Dermis microvascular lymphatic vessel endothelial cell (primary cell): Measurements from ENCODE around the gene DNMT3B. TPM values are rescaled to one million over a fixed set of nuclear protein-coding genes. Genes with fewer than 3 reads are reported as not detected.
"Not testable (repeated sequence)": the region's sequence is repeated elsewhere in the genome, so short reads cannot be mapped to it uniquely, and the experiment has no call there.

Source experiments
- DNase-seq, 2 donors: peaks; one replicate each; pipeline versions ENCODE4 v3.0.0 to v3.0.0-alpha.2; 2010; ENCODE audit warnings: low read depth in 2 of 2
- total RNA-seq: library from RNA; depleted of rRNA; stranded (reverse); fragments of >200 nt; gene quantifications from 2 replicates; pipeline ENCODE4 v1.2.1, GENCODE V29; 2014

The DNMT3B gene
- 1.4 and 1.9 TPM in 2 replicates for total RNA-seq

DNA sequence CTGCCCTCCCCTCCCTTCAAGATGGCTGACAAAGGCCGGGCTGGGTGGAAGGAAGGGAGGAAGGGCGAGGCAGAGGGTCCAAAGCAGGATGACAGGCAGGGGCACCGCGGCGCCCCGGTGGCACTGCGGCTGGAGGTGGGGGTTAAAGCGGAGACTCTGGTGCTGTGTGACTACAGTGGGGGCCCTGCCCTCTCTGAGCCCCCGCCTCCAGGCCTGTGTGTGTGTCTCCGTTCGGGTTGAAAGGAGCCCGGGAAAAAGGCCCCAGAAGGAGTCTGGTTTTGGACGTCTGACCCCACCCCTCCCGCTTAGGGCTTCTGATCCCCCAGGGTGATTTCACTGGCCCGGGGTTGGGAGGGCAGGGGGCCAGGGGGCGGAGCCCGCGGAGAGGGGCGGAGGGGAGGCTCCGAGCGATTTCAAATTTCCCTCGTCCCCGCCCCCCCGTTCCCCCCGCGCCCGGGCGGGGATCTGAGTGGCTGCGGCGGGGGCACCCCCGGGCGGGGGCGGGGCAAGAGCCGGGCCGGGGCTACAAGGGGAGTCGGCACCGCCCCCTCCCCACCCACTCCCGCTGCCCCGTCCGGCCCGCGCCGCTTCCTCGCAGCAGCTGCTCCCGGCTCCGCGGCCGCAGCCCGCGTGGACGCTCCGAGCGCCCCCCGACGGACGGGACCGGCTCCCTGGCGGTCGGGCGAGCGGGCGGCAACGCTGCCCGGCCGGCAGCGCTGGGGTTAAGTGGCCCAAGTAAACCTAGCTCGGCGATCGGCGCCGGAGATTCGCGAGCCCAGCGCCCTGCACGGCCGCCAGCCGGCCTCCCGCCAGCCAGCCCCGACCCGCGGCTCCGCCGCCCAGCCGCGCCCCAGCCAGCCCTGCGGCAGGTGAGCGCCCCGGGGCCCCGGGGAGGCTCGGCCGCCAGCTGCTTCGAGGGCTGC is at the start of gene DNMT3B:
TSS of gene DNMT3B (plus strand) at position 555 of the 923 bp plus-strand sequence. CDS start 17,939 bp downstream, outside the sequence.
- DNase-seq: peak; percentile 34 to 86

DNA sequence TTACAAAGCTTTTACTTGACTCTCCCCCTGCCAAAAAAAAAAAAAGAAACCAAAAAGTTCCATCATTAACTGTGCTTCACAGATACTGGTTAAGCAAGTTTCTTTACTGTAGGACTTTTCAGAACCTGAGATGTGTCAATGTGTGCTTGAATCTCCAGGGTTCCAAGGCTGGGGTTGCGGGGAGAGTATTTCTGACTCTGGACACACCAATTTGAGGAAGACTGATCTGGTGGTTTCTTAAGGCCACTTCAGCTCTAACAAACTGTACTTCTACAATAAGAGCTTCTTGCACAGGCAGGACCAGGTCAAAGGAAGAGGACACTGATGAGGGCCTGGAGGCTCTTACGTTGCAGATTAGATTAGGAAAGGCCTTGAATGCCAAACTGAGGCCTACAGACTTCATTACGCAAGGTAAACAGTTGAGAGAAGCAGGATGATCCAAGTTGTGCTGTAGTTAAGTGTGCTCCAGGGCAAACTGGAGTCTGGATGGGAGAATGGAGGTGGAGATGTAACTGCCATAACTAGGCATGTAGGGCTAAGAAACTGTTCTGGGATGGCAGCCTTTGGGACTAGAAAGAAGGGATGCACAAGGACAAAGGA is 43.3 kb upstream of the DNMT3B start:
- DNase-seq: no peak

DNA sequence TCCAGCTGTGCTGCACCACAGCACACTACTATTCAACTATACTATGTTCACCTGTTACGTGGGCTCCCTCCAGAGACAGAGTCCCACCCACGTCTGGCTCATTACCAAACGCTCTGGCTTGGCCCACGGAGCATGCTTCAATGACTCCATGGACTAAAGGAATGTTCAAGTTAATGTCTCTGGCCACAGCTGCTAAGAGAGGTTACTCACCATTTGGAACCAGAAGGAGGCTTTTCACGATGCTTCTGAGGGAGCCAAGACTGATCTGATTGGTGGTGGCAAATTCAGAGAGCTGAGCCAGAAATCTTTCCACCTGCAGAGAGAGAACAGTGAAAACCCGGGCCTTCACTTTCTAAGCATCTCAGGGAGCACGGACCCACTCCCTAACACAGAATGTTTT is 34.5 kb upstream of the DNMT3B start:
- DNase-seq: no peak

DNA sequence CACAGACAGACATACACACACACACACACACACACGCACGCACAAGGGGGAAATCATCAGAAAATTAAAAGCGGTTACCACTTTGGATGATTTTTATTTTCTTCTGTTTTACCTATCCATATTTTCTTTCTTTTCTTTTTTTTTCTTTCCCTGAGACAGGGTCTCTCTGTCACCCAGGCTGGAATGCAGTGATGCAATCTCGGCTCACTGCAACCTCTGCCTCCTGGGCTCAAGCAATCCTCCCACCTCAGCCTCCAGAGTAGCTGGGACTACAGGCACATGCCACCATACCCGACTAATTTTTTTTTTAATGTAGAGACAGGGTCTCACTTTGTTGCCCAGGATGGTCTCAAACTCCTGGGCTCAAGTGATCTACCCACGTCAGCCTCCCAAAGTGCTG is 33.8 kb upstream of the DNMT3B start:
- not testable (repeated sequence) for DNase-seq

DNA sequence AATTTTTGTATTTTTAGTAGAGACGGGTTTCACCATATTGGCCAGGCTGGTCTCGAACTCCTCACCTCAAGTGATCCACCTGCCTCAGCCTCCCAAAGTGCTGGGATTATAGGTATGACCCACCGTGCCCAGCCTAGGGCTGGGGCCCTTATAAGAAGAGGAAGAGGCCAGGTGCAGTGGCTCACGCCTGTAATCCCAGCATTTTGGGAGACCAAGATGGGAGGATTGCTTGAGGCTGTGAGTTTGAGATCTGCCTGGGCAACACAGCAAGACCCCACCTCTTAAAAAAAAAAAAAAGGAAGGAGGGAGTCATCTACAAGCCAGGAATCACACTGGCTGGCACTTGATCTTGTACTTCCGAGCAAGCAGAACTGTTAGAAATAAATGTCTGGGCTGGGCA is 32.9 kb upstream of the DNMT3B start:
- not testable (repeated sequence) for DNase-seq

DNA sequence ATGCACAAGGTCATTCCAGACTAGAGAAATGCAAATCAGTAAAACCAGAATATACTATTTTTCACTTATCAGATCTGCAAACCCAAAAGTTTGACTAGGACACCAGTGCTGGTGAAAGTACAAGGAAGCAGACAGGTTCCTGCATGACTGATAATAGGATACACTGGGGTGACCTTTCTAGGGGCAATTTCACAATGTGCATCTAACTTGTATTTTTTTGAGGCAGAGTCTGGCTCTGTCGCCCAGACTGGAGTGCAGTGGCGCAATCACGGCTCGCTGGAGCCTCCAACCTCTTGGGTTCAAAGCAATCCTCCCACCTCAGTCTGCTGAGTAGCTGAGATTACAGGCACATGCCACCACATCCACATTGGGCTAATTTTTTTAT is 30.3 kb upstream of the DNMT3B start:
- DNase-seq: no peak

DNA sequence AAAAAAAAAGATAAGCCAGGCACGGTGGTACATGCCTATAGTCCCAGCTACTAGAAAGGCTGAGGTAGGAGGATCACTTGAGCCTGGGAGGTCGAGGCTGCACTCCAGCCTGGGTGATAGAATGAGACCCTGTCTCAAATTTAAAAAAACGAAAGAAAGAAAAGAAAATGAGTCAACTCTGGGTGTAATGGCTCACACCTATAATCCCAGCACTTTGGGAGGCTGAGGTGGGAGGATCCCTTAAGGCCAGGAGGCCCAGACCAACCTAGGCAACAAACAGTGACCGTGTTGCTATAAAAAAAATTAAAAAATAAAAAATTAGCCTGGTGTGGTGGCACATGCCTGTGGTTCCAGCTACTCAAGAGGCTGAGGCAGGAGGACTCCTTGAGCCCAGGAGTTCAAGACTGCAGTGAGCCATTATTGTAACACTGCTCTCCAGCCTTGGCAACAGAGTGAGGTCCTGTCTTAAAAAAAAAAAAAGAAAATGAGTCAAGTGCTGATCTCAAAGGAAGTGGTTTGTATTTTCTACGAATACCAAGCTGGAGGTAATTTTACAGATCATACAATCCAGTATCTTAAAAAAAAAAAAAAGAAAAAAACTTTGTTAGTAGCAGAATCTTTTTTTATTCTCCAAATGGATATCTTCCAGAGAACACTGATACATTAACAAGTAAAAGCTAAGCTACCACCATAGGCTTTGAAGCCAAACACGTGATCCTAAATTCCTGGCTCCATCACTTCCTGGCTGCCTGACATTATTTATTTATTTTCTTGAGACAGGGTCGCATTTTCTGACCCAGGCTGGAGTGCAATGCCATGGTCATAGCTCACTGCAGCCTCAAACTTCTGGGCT is 24.6 kb upstream of the DNMT3B start:
- peak in 1 of 2 donors; percentile 42 for DNase-seq

DNA sequence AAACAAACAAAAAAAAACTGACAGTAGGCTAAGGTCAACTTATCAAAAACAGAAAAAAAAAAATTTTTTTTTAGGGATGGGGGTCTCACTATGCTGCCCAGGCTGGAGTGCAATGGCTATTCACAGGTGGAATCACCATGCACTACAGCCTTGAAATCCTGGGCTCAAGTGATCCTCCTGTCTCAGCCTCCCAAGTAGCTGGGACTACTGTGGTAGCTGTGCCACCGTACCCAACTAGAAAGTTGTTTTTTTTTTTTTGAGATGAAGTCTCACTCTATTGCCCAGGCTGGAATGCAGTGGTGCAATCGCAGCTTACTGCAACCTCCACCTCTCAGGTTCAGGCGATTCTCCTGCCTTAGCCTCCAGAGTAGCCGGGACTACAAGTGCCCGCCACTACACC is 21.0 kb upstream of the DNMT3B start:
- no peak for DNase-seq

DNA sequence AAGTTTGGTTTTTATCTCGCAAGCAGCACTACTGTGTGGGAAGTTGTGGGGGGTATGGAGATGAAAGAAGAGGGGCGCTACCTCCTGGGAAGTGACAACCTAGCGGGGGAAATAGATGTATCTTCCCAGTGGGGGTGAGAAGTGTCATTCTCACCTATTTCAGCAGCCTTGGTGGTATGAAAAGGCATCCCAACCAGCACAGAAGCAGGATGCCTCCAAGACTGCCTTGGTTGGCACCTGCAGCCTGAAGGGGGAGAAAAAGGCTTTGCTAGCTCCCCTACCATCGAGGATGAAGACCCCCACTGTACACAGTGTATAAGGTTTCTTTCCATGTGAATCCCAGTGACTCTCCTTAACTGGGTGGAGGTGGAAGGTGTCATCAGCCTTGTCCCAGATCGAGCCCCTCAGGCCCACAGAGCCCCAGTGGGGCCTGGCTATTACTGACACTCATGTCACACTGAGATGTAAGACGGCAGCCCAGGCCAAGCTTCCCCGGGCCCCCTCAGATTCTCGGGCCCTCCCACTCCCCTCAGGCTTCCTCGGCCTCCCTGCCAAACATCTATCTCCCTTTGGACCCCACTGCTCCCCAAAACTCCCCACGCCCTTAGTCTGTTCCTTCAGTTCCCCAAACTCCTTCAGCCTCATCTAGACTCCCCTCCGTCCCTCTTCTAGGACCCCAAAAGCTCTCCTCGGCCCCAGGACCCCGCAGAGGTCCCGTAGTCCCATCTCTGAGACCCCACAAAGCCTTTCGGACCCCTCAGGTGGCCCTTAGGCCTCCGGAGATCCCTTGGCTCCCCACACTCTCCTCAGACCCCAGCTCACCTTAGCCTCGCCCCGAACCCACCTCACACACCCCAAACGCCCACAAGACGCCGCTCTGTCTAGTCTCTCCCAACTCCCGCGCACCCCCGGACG is 19.6 kb upstream of the DNMT3B start:
- no peak for DNase-seq

DNA sequence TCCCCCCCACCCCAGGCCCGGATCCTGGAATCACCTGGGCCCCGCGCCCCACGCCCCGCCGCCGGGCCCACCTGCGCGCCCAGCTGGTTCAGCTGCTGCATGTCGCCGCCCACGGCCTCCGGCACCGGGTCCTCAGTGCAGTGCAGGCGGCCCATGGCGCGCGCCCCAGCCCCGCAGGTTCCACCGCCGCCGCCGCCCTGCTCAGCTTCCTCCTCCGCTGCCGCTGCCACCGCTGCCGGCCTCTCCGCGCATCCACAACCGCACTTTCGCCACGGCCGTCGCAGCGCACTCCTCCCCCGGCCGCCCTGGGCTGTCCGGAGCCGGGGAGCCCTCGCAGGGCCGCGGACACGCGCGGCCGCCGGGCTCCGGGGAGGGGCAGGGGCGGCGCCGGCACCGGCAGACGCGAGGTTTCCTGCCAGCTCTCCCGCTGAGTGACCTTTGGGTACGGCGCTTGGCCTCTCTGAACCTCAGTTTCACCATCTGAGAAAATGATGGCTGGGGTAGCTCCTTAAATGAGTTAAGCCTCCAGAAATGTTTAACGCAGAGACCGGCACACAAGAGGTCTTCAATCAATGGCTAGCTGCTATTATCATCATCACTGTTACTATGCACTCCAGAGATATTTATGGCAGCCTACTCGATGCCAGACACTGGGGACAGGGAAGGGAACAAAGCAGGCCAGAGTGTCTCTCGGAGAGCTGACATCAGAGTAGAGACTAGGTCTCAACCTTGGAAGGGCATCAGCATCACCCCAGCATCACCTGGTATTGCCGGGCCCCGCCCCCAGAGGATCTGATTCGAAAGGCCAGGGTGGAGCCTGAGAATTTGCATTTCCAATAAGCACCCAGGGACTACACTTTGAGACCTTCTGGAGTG is 18.7 kb upstream of the DNMT3B start, which contains the start of gene COMMD7:
TSS of gene COMMD7 (minus strand) at position 231 of the 876 bp plus-strand sequence. CDS start at position 155, 76 bp downstream.
- DNase-seq: peak; percentile 22 to 62

DNA sequence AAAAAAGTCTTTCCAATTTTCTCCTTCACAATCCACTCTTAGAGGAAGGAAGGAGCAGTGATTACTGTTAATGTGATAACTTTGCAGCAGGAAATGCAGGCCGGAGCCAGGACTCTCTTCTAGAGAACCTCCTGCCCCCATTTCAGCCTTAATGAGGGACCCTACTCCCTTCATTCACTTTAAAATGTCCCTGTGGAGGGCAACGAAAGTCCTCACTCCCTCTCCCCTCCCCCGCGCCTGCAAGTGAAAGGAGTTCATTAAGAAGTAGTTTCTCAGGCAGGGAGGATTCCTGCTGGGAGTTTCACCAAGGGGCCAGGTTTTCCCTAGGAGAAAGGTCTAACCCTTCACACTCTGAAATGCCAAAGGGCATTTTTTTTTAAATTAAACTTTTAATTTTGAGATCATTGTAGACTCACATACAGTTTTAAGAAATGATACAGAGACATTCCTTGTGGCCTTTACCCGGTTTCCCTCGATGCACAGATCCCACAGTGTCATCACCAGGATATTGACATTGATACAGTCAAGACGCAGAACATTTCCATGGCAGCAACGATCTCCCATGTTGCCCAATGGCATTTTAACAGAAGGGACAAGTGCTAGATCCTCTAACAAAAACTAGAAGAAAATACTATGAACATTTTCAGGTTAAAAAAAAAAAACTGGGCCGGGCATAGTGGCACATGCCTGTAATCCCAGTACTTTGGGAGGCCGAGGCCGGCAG is 12.1 kb upstream of the DNMT3B start:
- no peak for DNase-seq

DNA sequence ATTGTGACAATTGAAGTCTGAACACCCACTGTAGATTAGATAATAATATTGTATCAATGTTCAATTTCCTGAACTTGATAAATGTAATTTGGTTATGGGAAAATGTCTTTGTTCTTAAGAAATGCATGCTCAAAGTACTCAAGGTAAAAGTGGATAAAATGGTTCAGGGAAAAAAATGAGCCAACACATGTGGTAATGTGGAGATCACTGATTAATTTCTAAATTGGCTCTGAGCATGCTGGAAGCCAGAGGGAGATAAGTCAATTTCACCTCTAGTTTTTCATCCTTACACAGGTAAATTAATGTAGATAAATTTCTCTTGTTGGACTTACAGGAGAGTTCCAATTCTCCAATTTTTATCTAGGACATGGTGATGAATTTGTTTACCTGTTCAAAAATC is 10.9 kb upstream of the DNMT3B start:
- DNase-seq: no peak

DNA sequence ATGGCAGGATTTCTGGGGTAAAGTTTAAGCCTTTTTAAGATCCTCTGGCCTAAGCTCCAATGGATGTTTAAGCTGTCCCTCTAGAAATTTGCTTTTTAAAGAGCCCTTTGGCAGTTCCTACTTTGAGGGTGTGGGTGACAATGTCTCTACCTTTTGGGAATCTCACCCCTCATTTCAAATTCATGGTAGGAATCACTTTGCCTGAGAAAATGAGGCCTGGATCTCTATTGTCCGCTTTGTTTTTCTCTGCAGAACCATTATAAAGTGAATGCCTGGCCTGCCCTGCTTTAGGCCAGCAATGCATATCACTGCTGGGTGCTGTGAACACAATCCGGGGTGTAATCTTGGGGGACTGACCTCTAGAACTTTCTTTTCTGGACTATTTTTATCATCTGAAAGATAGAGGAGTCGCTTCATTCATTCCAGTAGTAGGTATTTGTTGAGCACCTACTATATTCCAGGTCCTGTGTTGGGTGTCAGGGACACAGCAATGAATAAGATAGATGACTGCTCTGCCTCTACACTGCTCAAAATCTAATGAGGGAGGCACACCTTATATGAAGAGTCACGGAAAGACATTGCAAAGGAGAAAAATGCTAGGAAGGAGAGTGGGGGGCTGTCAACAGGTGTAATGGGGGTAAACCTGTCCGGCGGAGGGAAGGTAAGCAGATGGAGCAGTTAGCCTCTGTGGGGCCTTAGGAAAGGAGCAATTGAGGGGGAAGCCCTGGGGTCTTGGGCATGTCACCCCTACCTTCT is 10.3 kb upstream of the DNMT3B start:
- DNase-seq: no peak

DNA sequence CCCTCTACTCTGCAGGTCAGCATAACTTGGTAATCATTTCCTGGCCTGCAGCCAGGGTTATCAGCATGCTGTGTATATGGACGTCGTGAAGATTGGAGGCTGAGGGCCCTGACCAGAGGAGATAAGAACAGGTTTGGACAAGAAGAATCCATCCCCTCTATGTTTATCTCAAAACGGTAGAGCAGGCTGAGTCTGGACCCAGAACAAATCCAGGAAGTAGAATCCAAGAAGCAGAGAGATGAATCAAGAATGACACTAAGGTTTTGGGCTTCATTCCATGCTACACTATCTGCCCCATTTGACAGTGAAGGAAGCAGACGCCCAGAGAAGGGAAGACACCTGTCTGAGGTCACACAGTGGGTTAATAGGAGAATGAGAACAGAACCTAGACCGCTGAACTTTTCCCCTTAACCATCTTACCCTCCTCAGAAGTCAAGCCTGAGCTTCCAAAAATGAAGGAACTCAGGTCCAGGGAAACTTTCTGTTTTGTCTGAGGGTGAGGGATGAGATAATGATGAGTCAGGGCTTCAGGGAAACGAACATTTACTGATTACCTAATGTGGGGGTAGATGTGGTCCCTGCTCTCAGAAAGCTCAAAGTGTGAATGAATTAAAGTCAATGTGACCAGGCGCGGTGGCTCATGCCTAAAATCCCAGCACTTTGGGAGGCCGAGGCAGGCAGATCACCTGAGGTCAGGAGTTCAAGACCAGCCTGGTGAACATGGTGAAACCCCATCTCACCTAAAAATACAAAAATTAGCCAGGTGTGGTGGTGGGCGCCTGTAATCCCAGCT is 9.5 kb upstream of the DNMT3B start:
- no peak for DNase-seq

DNA sequence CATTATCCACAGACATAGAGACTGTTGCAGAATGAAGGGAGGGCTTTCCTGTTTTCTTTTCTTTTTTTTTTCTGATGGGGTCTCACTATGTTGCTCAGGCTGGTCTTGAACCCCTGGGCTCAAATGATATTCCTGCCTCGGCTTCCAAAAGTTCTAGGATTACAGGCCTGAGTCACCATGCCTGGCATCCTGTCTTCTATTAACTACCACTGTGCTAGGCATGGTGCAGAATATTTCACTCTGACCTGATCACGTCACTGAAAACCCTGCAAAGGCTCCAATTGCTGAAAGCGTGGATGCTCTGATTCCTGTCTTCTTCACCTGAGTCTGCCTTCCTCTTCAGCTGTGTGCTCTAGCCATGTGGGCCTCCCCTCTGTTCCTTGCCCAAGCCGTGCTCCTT is 8.5 kb upstream of the DNMT3B start:
- no peak for DNase-seq

DNA sequence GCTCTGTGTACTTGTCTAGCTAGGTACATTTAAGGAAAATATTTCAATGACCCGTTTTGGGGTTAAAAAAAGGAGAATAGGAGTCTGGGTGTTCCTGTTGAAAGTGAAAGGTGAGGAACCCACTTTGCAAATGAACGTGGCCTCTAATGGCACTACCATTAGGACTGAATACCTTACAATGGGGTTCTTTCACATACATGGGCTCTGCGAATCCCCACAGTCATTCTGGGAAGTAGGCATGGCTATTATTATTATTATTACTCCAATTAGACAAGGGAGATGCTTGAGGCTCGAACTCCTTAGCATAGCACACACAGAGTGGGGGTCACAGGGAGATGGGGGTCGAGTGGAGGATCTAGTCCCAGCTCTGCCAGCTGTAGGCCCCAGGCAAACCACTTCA is 6.0 kb upstream of the DNMT3B start:
- no peak for DNase-seq

DNA sequence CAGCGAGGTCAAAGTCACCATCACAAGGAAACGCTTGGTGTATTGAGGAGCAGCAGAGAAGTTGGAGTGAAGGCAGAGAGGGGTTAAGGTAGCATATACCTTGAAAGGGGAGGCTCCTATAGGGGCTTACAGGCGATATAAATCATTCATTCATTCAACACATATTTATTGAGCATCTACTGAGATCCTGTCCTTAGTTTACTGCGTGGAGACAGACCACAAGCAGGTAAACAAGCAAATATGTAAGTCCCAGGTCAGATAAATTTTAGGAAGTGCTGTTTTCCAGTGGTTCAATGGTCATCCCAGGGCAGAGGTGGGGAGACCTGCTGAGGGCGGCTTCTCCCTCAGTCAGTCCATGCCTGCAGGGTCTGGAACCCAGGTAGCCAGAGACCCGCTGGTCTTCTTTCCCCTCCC is 761 bp upstream of the DNMT3B start:
- DNase-seq: no peak
